PC-9 (cell line): ENCODE measurements around the gene KLF4.

Source experiments
- EZH2 ChIP-seq: fragments of 200-600 bp; sonication (generic); IDR thresholded peaks from 2 replicates; pipeline ENCODE4 v1.8.0; 2017; ENCODE audit warnings: antibody characterized with exemption, low read depth
- TF ChIP-seq, protein P1 (sequence below): fragments of 200-600 bp; sonication (generic); conservative IDR thresholded peaks from 2 replicates; pipeline ENCODE4 v1.6.1; 2017; ENCODE audit warnings: mixed run types, antibody characterized with exemption, mild to moderate bottlenecking, moderate library complexity

DNA sequence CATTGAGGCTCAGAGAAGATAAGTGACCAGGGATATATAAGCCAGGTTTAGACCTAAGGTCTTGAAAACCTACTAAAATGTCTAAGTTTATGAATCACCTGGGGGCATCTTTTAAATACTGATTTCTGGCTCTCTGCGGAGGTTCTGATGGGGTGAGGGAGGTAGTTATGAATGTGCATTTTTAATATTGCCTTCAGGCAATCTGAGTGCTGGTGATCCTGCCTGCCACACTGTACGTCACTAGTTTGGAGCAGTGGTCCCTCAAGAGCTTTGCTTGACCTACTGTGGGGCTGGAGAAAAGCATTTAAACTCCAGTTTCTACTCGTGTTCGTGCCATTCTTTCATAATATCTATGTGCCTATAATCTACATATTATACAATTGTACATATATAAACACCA, 36.1 kb downstream of the KLF4 start:
- TF ChIP-seq EZH2, result no peak
- TF ChIP-seq, protein P1, sequence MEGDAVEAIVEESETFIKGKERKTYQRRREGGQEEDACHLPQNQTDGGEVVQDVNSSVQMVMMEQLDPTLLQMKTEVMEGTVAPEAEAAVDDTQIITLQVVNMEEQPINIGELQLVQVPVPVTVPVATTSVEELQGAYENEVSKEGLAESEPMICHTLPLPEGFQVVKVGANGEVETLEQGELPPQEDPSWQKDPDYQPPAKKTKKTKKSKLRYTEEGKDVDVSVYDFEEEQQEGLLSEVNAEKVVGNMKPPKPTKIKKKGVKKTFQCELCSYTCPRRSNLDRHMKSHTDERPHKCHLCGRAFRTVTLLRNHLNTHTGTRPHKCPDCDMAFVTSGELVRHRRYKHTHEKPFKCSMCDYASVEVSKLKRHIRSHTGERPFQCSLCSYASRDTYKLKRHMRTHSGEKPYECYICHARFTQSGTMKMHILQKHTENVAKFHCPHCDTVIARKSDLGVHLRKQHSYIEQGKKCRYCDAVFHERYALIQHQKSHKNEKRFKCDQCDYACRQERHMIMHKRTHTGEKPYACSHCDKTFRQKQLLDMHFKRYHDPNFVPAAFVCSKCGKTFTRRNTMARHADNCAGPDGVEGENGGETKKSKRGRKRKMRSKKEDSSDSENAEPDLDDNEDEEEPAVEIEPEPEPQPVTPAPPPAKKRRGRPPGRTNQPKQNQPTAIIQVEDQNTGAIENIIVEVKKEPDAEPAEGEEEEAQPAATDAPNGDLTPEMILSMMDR, result no peak
